ENCODE measurements around the gene FAF1. TPM values are rescaled to one million over a fixed set of nuclear protein-coding genes. Genes with fewer than 3 reads are reported as not detected.

The FAF1 gene
- total and polyA plus RNA-seq, 2 of the 8 experiments (the other 6 are each of a cell fraction or from before 2014, with no cell fraction given) = 10.8 to 65.9 TPM

GRCh38 chr1:50416553-50417453 lies 543.3 kb downstream of the FAF1 start:
- ChIA-PET POLR2A (ENCODE audit: partially characterized antibody) (interaction anchor here (0.6 to 1.4 kb wide), 2 partner anchors 16 to 268 kb away, joined by 3 to 4 read pairs; no protein-coding TSS in a partner anchor), CTCF (ENCODE audit: partially characterized antibody) (interaction anchor here (0.6 to 3.3 kb wide), 6 partner anchors 9 to 197 kb away, joined by 3 to 13 read pairs (median 6); no protein-coding TSS in a partner anchor)
- H2BK5ac ChIP-seq (ENCODE audit: low read depth, low read length) = no peak overlapping the region
- H3K56ac ChIP-seq (replicated peaks; ENCODE audit: insufficient read length, low read depth, low read length) = no peak overlapping the region
- H3K18ac ChIP-seq (ENCODE audit: extremely low read depth, low read length) = no peak overlapping the region; the same call in 1 of the 2 replicates
- H3K4me3 ChIP-seq (ENCODE audit: extremely low read depth in 1 of 4, insufficient read depth in 2 of 4, low read depth in 3 of 4, low read length in 4 of 4) = peak overlapping the region; percentile 19 to 58 (median 39); a peak in 6 of 8 replicates
- no peak overlapping the region for H2BK15ac ChIP-seq (ENCODE audit: low read length)
- WGBS, 2 experiments (ENCODE audit: extremely low coverage in 1 of 2, insufficient coverage in 1 of 2, insufficient read length in 1 of 2, insufficient replicate concordance in 2 of 2, low coverage in 1 of 2, low lambda C conversion rate in 2 of 2, missing lambda C conversion rate in 1 of 2) = 3% methylated on average over 39 of the region's 46 CpGs; no CpG with 5 or more reads in 1 of the 2 experiments
- peaks cover 0 to 3% of the 10 kb centered on the region in 2 experiments; a peak in 1 of 4 replicates for H3K9me3 ChIP-seq (ENCODE audit: insufficient read depth in 2 of 2, low read depth in 1 of 2, low read length in 1 of 2)
- peak overlapping the region; percentile 43; the same call in 1 of the 2 replicates for H2AFZ ChIP-seq (ENCODE audit: low read length)
- no peak overlapping the region for H4K5ac ChIP-seq (ENCODE audit: insufficient read length, low read depth, low read length)
- DNase-seq (ENCODE audit: low read depth in 1 of 2, low spot score in 2 of 2) = peak in 1 of 2 experiments; percentile 81
- H3K36me3 ChIP-seq (ENCODE audit: control insufficient read depth in 2 of 4, insufficient read depth in 4 of 4, low read length in 3 of 4) = peaks cover 0 to 13% (median 0%) of the 10 kb centered on the region in 4 experiments; a peak in 1 of 8 replicates
- H3K79me1 ChIP-seq (ENCODE audit: low read depth, low read length) = no peaks in the 10 kb centered on the region
- H4K20me1 ChIP-seq (replicated peaks in 1 of 2; ENCODE audit: control insufficient read depth in 1 of 2, insufficient read depth in 2 of 2, low read length in 2 of 2) = peaks cover 9 to 27% of the 10 kb centered on the region in 2 experiments
- no peak overlapping the region for H3K4ac ChIP-seq (replicated peaks; ENCODE audit: insufficient read length, low read depth, low read length)
- peaks cover 9% of the 10 kb centered on the region for H3K23me2 ChIP-seq (ENCODE audit: low read depth, low read length)
- H3K79me2 ChIP-seq (ENCODE audit: control insufficient read depth in 1 of 2, insufficient read depth in 2 of 2, low read length in 2 of 2) = no peaks in the 10 kb centered on the region
- no peak overlapping the region for H2AK5ac ChIP-seq (ENCODE audit: low read depth, low read length)
- H2BK20ac ChIP-seq (ENCODE audit: low read length) = 0 out of 2 replicates have a peak overlapping the region, but pooled peaks have one; percentile 32
- peak overlapping the region; percentile 50; the same call in 1 of the 2 replicates for H2BK12ac ChIP-seq (ENCODE audit: low read depth, low read length)
- H3K9ac ChIP-seq (replicated peaks in 1 of 4; ENCODE audit: extremely low read depth in 1 of 4, low read depth in 3 of 4, low read length in 3 of 4) = no peak overlapping the region
- peaks cover 0 to 30% (median 17%) of the 10 kb centered on the region in 4 experiments; a peak in 5 of 7 replicates for H3K4me1 ChIP-seq (replicated peaks in 1 of 4; ENCODE audit: control insufficient read depth in 3 of 4, insufficient read depth in 4 of 4, low read length in 3 of 4)
- peak overlapping the region; percentile 56 to 70 for H3K4me2 ChIP-seq (ENCODE audit: insufficient read depth in 1 of 2, low read depth in 2 of 2, low read length in 2 of 2)
- H3K23ac ChIP-seq (ENCODE audit: insufficient read length) = no peak overlapping the region
- H3K27ac ChIP-seq (ENCODE audit: low read depth, low read length) = no peak overlapping the region
- H4K8ac ChIP-seq (ENCODE audit: extremely low read depth, insufficient read depth, low read length) = no peak overlapping the region
- H3K27me3 ChIP-seq (replicated peaks in 1 of 4; ENCODE audit: control insufficient read depth in 3 of 4, extremely low read depth in 1 of 4, insufficient read depth in 3 of 4, low read length in 3 of 4) = peaks cover 89 to 97% (median 91%) of the 10 kb centered on the region in 4 experiments
- H4K91ac ChIP-seq (replicated peaks; ENCODE audit: insufficient read length, low read length) = no peak overlapping the region
- no peak overlapping the region for H3K14ac ChIP-seq (ENCODE audit: insufficient read length)
- FAIRE-seq = no peak
- H2BK120ac ChIP-seq (replicated peaks; ENCODE audit: low read depth, low read length) = no peak overlapping the region
- TF ChIP-seq SUZ12 (IDR thresholded peaks at IDR 0.05; ENCODE audit: low read length) (peak; percentile 77), CREB1 (IDR thresholded peaks at IDR 0.05) (0 out of 2 replicates have a peak, but pooled peaks have one; percentile 18), EZH2 (IDR thresholded peaks at IDR 0.05; ENCODE audit: low read depth, low read length, severe bottlenecking) (peak; percentile 81), CTBP2 (IDR thresholded peaks at IDR 0.05; ENCODE audit: borderline replicate concordance, insufficient read depth, insufficient read length, low read length) (peak; percentile 100), HDAC2 (IDR thresholded peaks at IDR 0.05; ENCODE audit: borderline replicate concordance in 1 of 2, low read depth in 2 of 2, low read length in 2 of 2) (no peak), E2F6 (IDR thresholded peaks at IDR 0.05) (peak; percentile 90), KDM4A (IDR thresholded peaks at IDR 0.05; ENCODE audit: low read depth, low read length, severe bottlenecking) (peak; percentile 68), SP2 (IDR thresholded peaks at IDR 0.05; ENCODE audit: low read length) (no peak)

Data from H1 (cell line).